Measurements from ENCODE around the gene GABPB1.

DNA sequence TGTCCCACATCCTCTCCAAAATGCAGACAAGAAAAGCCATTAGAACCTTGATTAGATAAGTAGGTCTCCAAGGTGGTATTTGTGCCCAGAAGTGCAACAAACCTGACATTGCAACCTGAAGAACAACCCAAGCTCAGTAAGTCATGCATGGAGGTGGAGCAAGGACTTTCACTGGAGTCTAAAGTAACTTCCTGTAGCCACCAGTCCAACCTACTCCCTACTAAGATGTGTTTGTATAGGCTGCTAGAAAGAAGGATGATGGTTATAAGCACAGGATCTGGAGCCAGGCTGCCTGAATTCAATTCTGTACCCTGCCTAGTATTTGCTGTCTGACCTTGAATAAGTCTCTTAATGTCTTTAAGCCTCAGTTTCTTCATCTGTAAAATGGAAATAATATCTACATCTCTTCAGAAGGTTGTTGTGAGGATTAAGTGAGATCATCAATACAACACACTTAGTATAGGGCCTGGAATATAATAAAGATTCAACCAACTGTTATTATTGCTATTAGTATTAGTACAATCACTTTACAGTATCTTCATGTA, 121.7 kb downstream of the GABPB1 start:
- TF ChIP-seq, protein P1, sequence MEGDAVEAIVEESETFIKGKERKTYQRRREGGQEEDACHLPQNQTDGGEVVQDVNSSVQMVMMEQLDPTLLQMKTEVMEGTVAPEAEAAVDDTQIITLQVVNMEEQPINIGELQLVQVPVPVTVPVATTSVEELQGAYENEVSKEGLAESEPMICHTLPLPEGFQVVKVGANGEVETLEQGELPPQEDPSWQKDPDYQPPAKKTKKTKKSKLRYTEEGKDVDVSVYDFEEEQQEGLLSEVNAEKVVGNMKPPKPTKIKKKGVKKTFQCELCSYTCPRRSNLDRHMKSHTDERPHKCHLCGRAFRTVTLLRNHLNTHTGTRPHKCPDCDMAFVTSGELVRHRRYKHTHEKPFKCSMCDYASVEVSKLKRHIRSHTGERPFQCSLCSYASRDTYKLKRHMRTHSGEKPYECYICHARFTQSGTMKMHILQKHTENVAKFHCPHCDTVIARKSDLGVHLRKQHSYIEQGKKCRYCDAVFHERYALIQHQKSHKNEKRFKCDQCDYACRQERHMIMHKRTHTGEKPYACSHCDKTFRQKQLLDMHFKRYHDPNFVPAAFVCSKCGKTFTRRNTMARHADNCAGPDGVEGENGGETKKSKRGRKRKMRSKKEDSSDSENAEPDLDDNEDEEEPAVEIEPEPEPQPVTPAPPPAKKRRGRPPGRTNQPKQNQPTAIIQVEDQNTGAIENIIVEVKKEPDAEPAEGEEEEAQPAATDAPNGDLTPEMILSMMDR (IDR thresholded peaks at IDR 0.05): no peak
- no peak for TF ChIP-seq POLR2A (IDR thresholded peaks at IDR 0.05)
